ENCODE results near the gene SLC43A1. TPM values are rescaled to one million over a fixed set of nuclear protein-coding genes. Genes with fewer than 3 reads are reported as not detected.
A peak's percentile ranks its signal among the peaks of the same experiment; 100 is the strongest.

The SLC43A1 gene
- total RNA-seq, 1 experiment from 2014 or later: 238 TPM

GRCh38 chr11:57460758-57461749, 54.4 kb downstream of the SLC43A1 start:
- Histone ChIP-seq H3K4me3 (ENCODE audit: low read length) (peak overlapping the region; percentile 54; the same call in 1 of the 2 replicates), H2AFZ (ENCODE audit: low read length) (no peak overlapping the region), H4K20me1 (ENCODE audit: insufficient read depth, low read depth, low read length) (0 out of 2 replicates have a peak, but pooled peaks cover 2% of the 10 kb centered on the region), H3K27me3 (ENCODE audit: low read length) (no peaks in the 10 kb centered on the region), H3K36me3 (ENCODE audit: insufficient read depth, low read length) (no peaks in the 10 kb centered on the region), H3K9me2 (replicated peaks; ENCODE audit: insufficient read depth, low read length) (no peaks in the 10 kb centered on the region), H3K4me1 (ENCODE audit: low read length) (peaks cover 35% of the 10 kb centered on the region), H3K4me2 (ENCODE audit: low read depth, low read length, poor library complexity, severe bottlenecking) (peak overlapping the region; percentile 67), H3K27ac (ENCODE audit: low read length) (no peak overlapping the region), H3K9ac (ENCODE audit: low read length) (peak overlapping the region; percentile 33), H3K9me3 (ENCODE audit: low read length) (no peaks in the 10 kb centered on the region), H3K79me2 (ENCODE audit: low read length) (no peaks in the 10 kb centered on the region)
- DNase-seq: no peak

GRCh38 chr11:57460022-57460757, 55.3 kb downstream of the SLC43A1 start, which contains the start of gene RTN4RL2:
TSS of gene RTN4RL2 (plus strand) at chr11:57460528. CDS start at chr11:57460866, 338 bp downstream.
- Histone ChIP-seq H3K9me3 (ENCODE audit: low read length) (no peaks in the 10 kb centered on the region), H3K9me2 (replicated peaks; ENCODE audit: insufficient read depth, low read length) (no peaks in the 10 kb centered on the region), H3K4me3 (ENCODE audit: low read length) (peak within 1 kb of the TSS; percentile 54; the same call in 1 of the 2 replicates), H3K9ac (ENCODE audit: low read length) (peak within 1 kb of the TSS; percentile 33), H3K4me1 (ENCODE audit: low read length) (peaks cover 35% of the 10 kb centered on the region), H3K79me2 (ENCODE audit: low read length) (no peaks in the 10 kb centered on the region), H3K27me3 (ENCODE audit: low read length) (no peaks in the 10 kb centered on the region), H3K36me3 (ENCODE audit: insufficient read depth, low read length) (no peaks in the 10 kb centered on the region), H3K27ac (ENCODE audit: low read length) (no peak within 1 kb of the TSS), H3K4me2 (ENCODE audit: low read depth, low read length, poor library complexity, severe bottlenecking) (peak within 1 kb of the TSS; percentile 67), H4K20me1 (ENCODE audit: insufficient read depth, low read depth, low read length) (0 out of 2 replicates have a peak, but pooled peaks cover 2% of the 10 kb centered on the region), H2AFZ (ENCODE audit: low read length) (no peak within 1 kb of the TSS)
- peak; percentile 77 for DNase-seq

- Histone ChIP-seq H3K27ac (ENCODE audit: low read length) (no peak overlapping the region), H3K36me3 (ENCODE audit: insufficient read depth, low read length) (no peaks in the 10 kb centered on the region), H3K9me3 (ENCODE audit: low read length) (no peaks in the 10 kb centered on the region), H3K79me2 (ENCODE audit: low read length) (no peaks in the 10 kb centered on the region), H2AFZ (ENCODE audit: low read length) (no peak overlapping the region), H3K4me1 (ENCODE audit: low read length) (peaks cover 35% of the 10 kb centered on the region), H3K4me3 (ENCODE audit: low read length) (peak overlapping the region; percentile 59; the same call in 1 of the 2 replicates), H3K27me3 (ENCODE audit: low read length) (no peaks in the 10 kb centered on the region), H3K9me2 (replicated peaks; ENCODE audit: insufficient read depth, low read length) (no peaks in the 10 kb centered on the region), H3K9ac (ENCODE audit: low read length) (peak overlapping the region; percentile 46; the same call in 1 of the 2 replicates), H4K20me1 (ENCODE audit: insufficient read depth, low read depth, low read length) (0 out of 2 replicates have a peak, but pooled peaks cover 2% of the 10 kb centered on the region), H3K4me2 (ENCODE audit: low read depth, low read length, poor library complexity, severe bottlenecking) (peak overlapping the region; percentile 67)
- DNase-seq: no peak
Observed at GRCh38 chr11:57459164-57460021, 56.1 kb downstream of the SLC43A1 start.

- Histone ChIP-seq H3K9me2 (replicated peaks; ENCODE audit: insufficient read depth, low read length) (no peaks in the 10 kb centered on the region), H3K27ac (ENCODE audit: low read length) (no peak overlapping the region), H2AFZ (ENCODE audit: low read length) (0 out of 2 replicates have a peak overlapping the region, but pooled peaks have one; percentile 54), H3K9ac (ENCODE audit: low read length) (peak overlapping the region; percentile 46), H4K20me1 (ENCODE audit: insufficient read depth, low read depth, low read length) (0 out of 2 replicates have a peak, but pooled peaks cover 2% of the 10 kb centered on the region), H3K27me3 (ENCODE audit: low read length) (no peaks in the 10 kb centered on the region), H3K4me3 (ENCODE audit: low read length) (peak overlapping the region; percentile 59; the same call in 1 of the 2 replicates), H3K4me1 (ENCODE audit: low read length) (peaks cover 35% of the 10 kb centered on the region), H3K79me2 (ENCODE audit: low read length) (no peaks in the 10 kb centered on the region), H3K9me3 (ENCODE audit: low read length) (no peaks in the 10 kb centered on the region), H3K4me2 (ENCODE audit: low read depth, low read length, poor library complexity, severe bottlenecking) (peak overlapping the region; percentile 67), H3K36me3 (ENCODE audit: insufficient read depth, low read length) (no peaks in the 10 kb centered on the region)
- DNase-seq: peak; percentile 70
Observed at GRCh38 chr11:57458410-57459163, 56.9 kb downstream of the SLC43A1 start.

GRCh38 chr11:57458060-57458409, 57.5 kb downstream of the SLC43A1 start:
- no peak overlapping the region for H2AFZ ChIP-seq (ENCODE audit: low read length)
- peak overlapping the region; percentile 67 for H3K4me2 ChIP-seq (ENCODE audit: low read depth, low read length, poor library complexity, severe bottlenecking)
- H3K79me2 ChIP-seq (ENCODE audit: low read length): no peaks in the 10 kb centered on the region
- 0 out of 2 replicates have a peak, but pooled peaks cover 2% of the 10 kb centered on the region for H4K20me1 ChIP-seq (ENCODE audit: insufficient read depth, low read depth, low read length)
- H3K4me3 ChIP-seq (ENCODE audit: low read length): no peak overlapping the region; the same call in 1 of the 2 replicates
- peaks cover 35% of the 10 kb centered on the region for H3K4me1 ChIP-seq (ENCODE audit: low read length)
- no peaks in the 10 kb centered on the region for H3K36me3 ChIP-seq (ENCODE audit: insufficient read depth, low read length)
- H3K9me3 ChIP-seq (ENCODE audit: low read length): no peaks in the 10 kb centered on the region
- no peak overlapping the region for H3K27ac ChIP-seq (ENCODE audit: low read length)
- no peak for DNase-seq
- H3K27me3 ChIP-seq (ENCODE audit: low read length): no peaks in the 10 kb centered on the region
- H3K9ac ChIP-seq (ENCODE audit: low read length): no peak overlapping the region
- no peaks in the 10 kb centered on the region for H3K9me2 ChIP-seq (replicated peaks; ENCODE audit: insufficient read depth, low read length)

GRCh38 chr11:57457643-57458023, 57.9 kb downstream of the SLC43A1 start:
- H3K4me3 ChIP-seq (ENCODE audit: low read length): no peak overlapping the region
- no peaks in the 10 kb centered on the region for H3K79me2 ChIP-seq (ENCODE audit: low read length)
- no peak overlapping the region for H2AFZ ChIP-seq (ENCODE audit: low read length)
- no peak overlapping the region for H3K27ac ChIP-seq (ENCODE audit: low read length)
- DNase-seq: no peak
- H3K4me2 ChIP-seq (ENCODE audit: low read depth, low read length, poor library complexity, severe bottlenecking): no peak overlapping the region
- H4K20me1 ChIP-seq (ENCODE audit: insufficient read depth, low read depth, low read length): 0 out of 2 replicates have a peak, but pooled peaks cover 2% of the 10 kb centered on the region
- no peaks in the 10 kb centered on the region for H3K27me3 ChIP-seq (ENCODE audit: low read length)
- no peaks in the 10 kb centered on the region for H3K36me3 ChIP-seq (ENCODE audit: insufficient read depth, low read length)
- peaks cover 35% of the 10 kb centered on the region for H3K4me1 ChIP-seq (ENCODE audit: low read length)
- no peaks in the 10 kb centered on the region for H3K9me3 ChIP-seq (ENCODE audit: low read length)
- no peaks in the 10 kb centered on the region for H3K9me2 ChIP-seq (replicated peaks; ENCODE audit: insufficient read depth, low read length)
- no peak overlapping the region for H3K9ac ChIP-seq (ENCODE audit: low read length)

Measured in Karpas-422 (cell line).